Suprapubic skin (tissue), 4 donors: ENCODE data around the gene VPS26A. TPM values are rescaled to one million over a fixed set of nuclear protein-coding genes. Genes with fewer than 3 reads are reported as not detected.

Experiments used
- DNase-seq, 2 donors: peaks; one replicate each; pipeline ENCODE4 v3.0.0-alpha.2; 2019; ENCODE audit warnings: low spot score in 2 of 2
- H3K27ac ChIP-seq: fragments of 200-600 bp; sonication (generic); one replicate; pipeline ENCODE4 v1.5.1; 2019
- H3K27me3 ChIP-seq: fragments of 200-600 bp; sonication (generic); one replicate; pipeline ENCODE4 v1.5.1; 2019
- H3K36me3 ChIP-seq: fragments of 200-600 bp; sonication (generic); one replicate; pipeline ENCODE4 v1.5.1; 2019
- H3K4me1 ChIP-seq: fragments of 200-600 bp; sonication (generic); one replicate; pipeline ENCODE4 v1.5.1; 2019
- H3K4me3 ChIP-seq: fragments of 200-600 bp; sonication (generic); one replicate; pipeline ENCODE4 v1.5.1; 2019; ENCODE audit warnings: mild to moderate bottlenecking
- H3K9me3 ChIP-seq: fragments of 200-600 bp; sonication (generic); one replicate; pipeline ENCODE4 v1.5.1; 2019
- CTCF ChIP-seq, 2 donors: fragments of 200-600 bp in 1 of 2; fragments of 450-650 bp in 1 of 2; sonication (generic) in 1 of 2; IDR thresholded peaks; one replicate each; pipeline ENCODE4 v1.5.1; 2016 to 2019; ENCODE audit warnings: antibody characterized with exemption in 2 of 2, mild to moderate bottlenecking in 1 of 2, moderate library complexity in 1 of 2
- EP300 ChIP-seq: sonication (generic); formaldehyde crosslinking; IDR thresholded peaks from one replicate; pipeline ENCODE4 v1.6.1; 2017; ENCODE audit warnings: antibody characterized with exemption
- POLR2A ChIP-seq, 2 donors: fragments of 450-650 bp; IDR thresholded peaks; one replicate each; pipeline ENCODE4 v1.6.1; 2017; ENCODE audit warnings: antibody characterized with exemption in 2 of 2, mild to moderate bottlenecking in 2 of 2, moderate library complexity in 2 of 2
- POLR2AphosphoS5 ChIP-seq, 3 donors: sonication (generic); formaldehyde crosslinking; IDR thresholded peaks; one replicate each; pipeline ENCODE4 v1.6.1; 2017; ENCODE audit warnings: antibody characterized with exemption in 3 of 3
- WGBS: methylation state at CpG from one replicate; pipeline ENCODE4 v1.1.5; 2018; 5-methylcytosine and 5-hydroxymethylcytosine counted together
- total RNA-seq, 4 donors: library from RNA; depleted of rRNA; stranded (reverse); fragments of >200 nt; gene quantifications; one replicate each; pipeline ENCODE4 v1.1.0, GENCODE V29; 2016

VPS26A gene
- total RNA-seq, 4 donors from 2014 or later = 29.9 to 33.4 (median 32.1) TPM

- Histone ChIP-seq H3K4me3 (no peak overlapping the region), H3K27ac (no peak overlapping the region), H3K4me1 (no peaks in the 10 kb centered on the region), H3K27me3 (no peaks in the 10 kb centered on the region), H3K9me3 (no peaks in the 10 kb centered on the region), H3K36me3 (peaks cover 43% of the 10 kb centered on the region)
- WGBS = 80% methylated on average over 3 of the region's 3 CpGs
- TF ChIP-seq POLR2AphosphoS5 (IDR thresholded peaks at IDR 0.05) (no peak), CTCF (IDR thresholded peaks at IDR 0.05) (no peak), EP300 (no peak), POLR2A (IDR thresholded peaks at IDR 0.05) (no peak)
- no peak for DNase-seq
Observed at GRCh38 chr10:69209787-69210484, 86.0 kb downstream of the VPS26A start.

GRCh38 chr10:69211104-69211503 lies 87.1 kb downstream of the VPS26A start:
- no peak for DNase-seq
- Histone ChIP-seq H3K36me3 (peaks cover 31% of the 10 kb centered on the region), H3K4me1 (no peaks in the 10 kb centered on the region), H3K9me3 (no peaks in the 10 kb centered on the region), H3K27ac (no peak overlapping the region), H3K4me3 (no peak overlapping the region), H3K27me3 (no peaks in the 10 kb centered on the region)
- 50% methylated on average over 2 of the region's 2 CpGs for WGBS
- no peak for TF ChIP-seq EP300
- TF ChIP-seq CTCF (IDR thresholded peaks at IDR 0.05) = no peak
- no peak for TF ChIP-seq POLR2A (IDR thresholded peaks at IDR 0.05)
- no peak for TF ChIP-seq POLR2AphosphoS5 (IDR thresholded peaks at IDR 0.05)

GRCh38 chr10:69211524-69211923 lies 87.5 kb downstream of the VPS26A start:
- Histone ChIP-seq H3K4me1 (no peaks in the 10 kb centered on the region), H3K27me3 (no peaks in the 10 kb centered on the region), H3K36me3 (peaks cover 27% of the 10 kb centered on the region), H3K27ac (no peak overlapping the region), H3K9me3 (no peaks in the 10 kb centered on the region), H3K4me3 (no peak overlapping the region)
- WGBS = 91% methylated on average over 3 of the region's 3 CpGs
- no peak for DNase-seq
- TF ChIP-seq CTCF (IDR thresholded peaks at IDR 0.05) = no peak

- Histone ChIP-seq H3K27me3 (no peaks in the 10 kb centered on the region), H3K9me3 (no peaks in the 10 kb centered on the region), H3K36me3 (peaks cover 5% of the 10 kb centered on the region), H3K4me1 (no peaks in the 10 kb centered on the region), H3K27ac (no peak overlapping the region), H3K4me3 (no peak overlapping the region)
- 45% methylated on average over 5 of the region's 5 CpGs for WGBS
- TF ChIP-seq POLR2A (IDR thresholded peaks at IDR 0.05) (no peak), EP300 (no peak), POLR2AphosphoS5 (IDR thresholded peaks at IDR 0.05) (no peak), CTCF (IDR thresholded peaks at IDR 0.05) (no peak)
- DNase-seq = no peak
Observed at GRCh38 chr10:69213591-69214311, 89.8 kb downstream of the VPS26A start.

- TF ChIP-seq CTCF (IDR thresholded peaks at IDR 0.05) (no peak), POLR2A (IDR thresholded peaks at IDR 0.05) (no peak), EP300 (no peak), POLR2AphosphoS5 (IDR thresholded peaks at IDR 0.05) (no peak)
- H3K27me3 ChIP-seq = no peaks in the 10 kb centered on the region
- H3K9me3 ChIP-seq = no peaks in the 10 kb centered on the region
- DNase-seq = no peak
- H3K36me3 ChIP-seq = no peaks in the 10 kb centered on the region
- H3K4me3 ChIP-seq = no peak overlapping the region
- H3K4me1 ChIP-seq = no peaks in the 10 kb centered on the region
- WGBS = 88% methylated on average over 6 of the region's 6 CpGs
- no peak overlapping the region for H3K27ac ChIP-seq
Observed at GRCh38 chr10:69214666-69215131, 90.7 kb downstream of the VPS26A start.
